ENCODE measurements around the gene SIRT7. TPM values are rescaled to one million over a fixed set of nuclear protein-coding genes. Genes with fewer than 3 reads are reported as not detected.

SIRT7 gene
- polyA plus RNA-seq, 1 donor from 2014 or later, result 44.5 TPM

- Histone ChIP-seq H3F3A (ENCODE audit: insufficient read depth, low read length, poor library complexity, severe bottlenecking) (no peaks in the 10 kb centered on the region), H4K20me1 (ENCODE audit: insufficient read depth) (no peaks in the 10 kb centered on the region), H3K36me3 (ENCODE audit: insufficient read depth, low read length) (no peaks in the 10 kb centered on the region), H3K27ac (ENCODE audit: low read length) (no peak overlapping the region), H3K9me3 (ENCODE audit: low read length) (no peaks in the 10 kb centered on the region), H3K79me2 (replicated peaks; ENCODE audit: insufficient read depth, low read length) (peaks cover 2% of the 10 kb centered on the region), H3K4me2 (ENCODE audit: low read length) (no peak overlapping the region), H3K4me3 (ENCODE audit: low read length) (no peak overlapping the region), H2AFZ (ENCODE audit: low read depth, low read length) (no peak overlapping the region), H3K9ac (ENCODE audit: low read length) (no peak overlapping the region), H3K9me2 (ENCODE audit: insufficient read depth, low read length) (no peaks in the 10 kb centered on the region), H3K27me3 (ENCODE audit: insufficient read depth, low read depth, low read length) (no peaks in the 10 kb centered on the region)
- no peak for TF ChIP-seq SMC3 (conservative IDR thresholded peaks at IDR 0.05; ENCODE audit: poor library complexity)
- TF ChIP-seq EP300 (conservative IDR thresholded peaks at IDR 0.05; ENCODE audit: poor library complexity, severe bottlenecking), result no peak
- no peak for TF ChIP-seq MXI1 (conservative IDR thresholded peaks at IDR 0.05; ENCODE audit: poor library complexity, severe bottlenecking)
- TF ChIP-seq REST (IDR thresholded peaks at IDR 0.05; ENCODE audit: borderline replicate concordance), result no peak
- no peak for TF ChIP-seq RAD21 (conservative IDR thresholded peaks at IDR 0.05)
- TF ChIP-seq CTCF (IDR thresholded peaks at IDR 0.05; ENCODE audit: poor library complexity, severe bottlenecking), result no peak
- no peak for TF ChIP-seq EZH2 (IDR thresholded peaks at IDR 0.05; ENCODE audit: borderline replicate concordance, insufficient read depth, low read length, poor library complexity, severe bottlenecking)
- TF ChIP-seq POLR2AphosphoS5 (IDR thresholded peaks at IDR 0.05), result no peak
- no peak for TF ChIP-seq TAF1 (IDR thresholded peaks at IDR 0.05; ENCODE audit: low read depth)
Measured at GRCh38 chr17:81931557-81932332, 13.8 kb upstream of the SIRT7 start.

- H3K79me2 ChIP-seq (replicated peaks; ENCODE audit: insufficient read depth, low read length), result peaks cover 7% of the 10 kb centered on the region
- no peaks in the 10 kb centered on the region for H4K20me1 ChIP-seq (ENCODE audit: insufficient read depth)
- H3K4me2 ChIP-seq (ENCODE audit: low read length), result no peak overlapping the region
- H3K27ac ChIP-seq (ENCODE audit: low read length), result no peak overlapping the region
- TF ChIP-seq CTCF (IDR thresholded peaks at IDR 0.05; ENCODE audit: poor library complexity, severe bottlenecking) (no peak), EZH2 (IDR thresholded peaks at IDR 0.05; ENCODE audit: borderline replicate concordance, insufficient read depth, low read length, poor library complexity, severe bottlenecking) (no peak), POLR2AphosphoS5 (IDR thresholded peaks at IDR 0.05) (no peak), RAD21 (conservative IDR thresholded peaks at IDR 0.05) (no peak), TAF1 (IDR thresholded peaks at IDR 0.05; ENCODE audit: low read depth) (no peak), SMC3 (conservative IDR thresholded peaks at IDR 0.05; ENCODE audit: poor library complexity) (no peak), EP300 (conservative IDR thresholded peaks at IDR 0.05; ENCODE audit: poor library complexity, severe bottlenecking) (no peak)
- no peak overlapping the region for H2AFZ ChIP-seq (ENCODE audit: low read depth, low read length)
- no peaks in the 10 kb centered on the region for H3K9me2 ChIP-seq (ENCODE audit: insufficient read depth, low read length)
- no peaks in the 10 kb centered on the region for H3K9me3 ChIP-seq (ENCODE audit: low read length)
- no peak overlapping the region for H3K4me3 ChIP-seq (ENCODE audit: low read length)
- H3K36me3 ChIP-seq (ENCODE audit: insufficient read depth, low read length), result no peaks in the 10 kb centered on the region
- no peaks in the 10 kb centered on the region for H3K27me3 ChIP-seq (ENCODE audit: insufficient read depth, low read depth, low read length)
- no peak overlapping the region for H3K9ac ChIP-seq (ENCODE audit: low read length)
- H3F3A ChIP-seq (ENCODE audit: insufficient read depth, low read length, poor library complexity, severe bottlenecking), result no peaks in the 10 kb centered on the region
Measured at GRCh38 chr17:81931189-81931556, 13.2 kb upstream of the SIRT7 start.
